Measurements from ENCODE around the gene S100A8.

GRCh38 chr1:153364156-153364555 lies 26.7 kb downstream of the S100A8 start:
- TF ChIP-seq CTCF (IDR thresholded peaks at IDR 0.05) = no peak
- no peak for TF ChIP-seq EZH2 (IDR thresholded peaks at IDR 0.05)
